C4-2B (cell line): ENCODE measurements around the gene SLC26A4.

ENCODE experiments used
- ZFX ChIP-seq: fragments of 450-650 bp; IDR thresholded peaks from 2 replicates; pipeline ENCODE4 v1.6.1; 2017
- TF ChIP-seq, protein P1 (sequence below): fragments of 450-650 bp; conservative IDR thresholded peaks from 2 replicates; pipeline ENCODE4 v1.5.1; 2017; ENCODE audit warnings: mild to moderate bottlenecking

DNA sequence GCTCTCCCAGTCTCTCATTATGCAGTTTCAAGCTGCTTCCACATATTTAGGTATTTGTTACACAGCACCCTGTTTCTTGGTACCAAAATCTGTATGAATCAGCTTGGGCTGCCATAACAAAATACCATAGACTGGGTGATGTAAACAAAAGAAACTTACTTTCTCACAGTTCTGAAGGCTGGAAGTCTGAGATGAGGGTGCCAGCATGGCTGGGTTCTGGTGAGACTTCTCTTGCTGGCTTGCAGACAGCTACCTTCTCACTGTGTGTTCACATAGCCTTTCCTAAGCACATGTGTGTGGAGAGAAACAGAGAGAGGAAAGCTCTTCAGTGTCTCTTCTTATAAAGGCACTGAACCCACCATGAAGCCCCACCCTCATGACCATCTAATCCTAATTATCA is 67.6 kb downstream of the SLC26A4 start:
- TF ChIP-seq, protein P1, sequence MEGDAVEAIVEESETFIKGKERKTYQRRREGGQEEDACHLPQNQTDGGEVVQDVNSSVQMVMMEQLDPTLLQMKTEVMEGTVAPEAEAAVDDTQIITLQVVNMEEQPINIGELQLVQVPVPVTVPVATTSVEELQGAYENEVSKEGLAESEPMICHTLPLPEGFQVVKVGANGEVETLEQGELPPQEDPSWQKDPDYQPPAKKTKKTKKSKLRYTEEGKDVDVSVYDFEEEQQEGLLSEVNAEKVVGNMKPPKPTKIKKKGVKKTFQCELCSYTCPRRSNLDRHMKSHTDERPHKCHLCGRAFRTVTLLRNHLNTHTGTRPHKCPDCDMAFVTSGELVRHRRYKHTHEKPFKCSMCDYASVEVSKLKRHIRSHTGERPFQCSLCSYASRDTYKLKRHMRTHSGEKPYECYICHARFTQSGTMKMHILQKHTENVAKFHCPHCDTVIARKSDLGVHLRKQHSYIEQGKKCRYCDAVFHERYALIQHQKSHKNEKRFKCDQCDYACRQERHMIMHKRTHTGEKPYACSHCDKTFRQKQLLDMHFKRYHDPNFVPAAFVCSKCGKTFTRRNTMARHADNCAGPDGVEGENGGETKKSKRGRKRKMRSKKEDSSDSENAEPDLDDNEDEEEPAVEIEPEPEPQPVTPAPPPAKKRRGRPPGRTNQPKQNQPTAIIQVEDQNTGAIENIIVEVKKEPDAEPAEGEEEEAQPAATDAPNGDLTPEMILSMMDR = no peak
- TF ChIP-seq ZFX = no peak
